22Rv1 (cell line): ENCODE data around the gene C1QTNF9.

Source experiments
- H3K27ac ChIP-seq: fragments of 450-650 bp; 2 replicates; pipeline ENCODE4 v1.5.1; 2017
- ZFX ChIP-seq: fragments of 450-650 bp; IDR thresholded peaks from 2 replicates; pipeline ENCODE4 v1.6.1; 2017; ENCODE audit warnings: antibody characterized with exemption, borderline replicate concordance
- TF ChIP-seq, protein P1 (sequence below): fragments of 450-650 bp; IDR thresholded peaks from 2 replicates; pipeline ENCODE4 v1.5.1; 2017; ENCODE audit warnings: mild to moderate bottlenecking

The C1QTNF9 gene

GRCh38 chr13:24270639-24271141 lies 38.7 kb upstream of the C1QTNF9 start:
- TF ChIP-seq, protein P1, sequence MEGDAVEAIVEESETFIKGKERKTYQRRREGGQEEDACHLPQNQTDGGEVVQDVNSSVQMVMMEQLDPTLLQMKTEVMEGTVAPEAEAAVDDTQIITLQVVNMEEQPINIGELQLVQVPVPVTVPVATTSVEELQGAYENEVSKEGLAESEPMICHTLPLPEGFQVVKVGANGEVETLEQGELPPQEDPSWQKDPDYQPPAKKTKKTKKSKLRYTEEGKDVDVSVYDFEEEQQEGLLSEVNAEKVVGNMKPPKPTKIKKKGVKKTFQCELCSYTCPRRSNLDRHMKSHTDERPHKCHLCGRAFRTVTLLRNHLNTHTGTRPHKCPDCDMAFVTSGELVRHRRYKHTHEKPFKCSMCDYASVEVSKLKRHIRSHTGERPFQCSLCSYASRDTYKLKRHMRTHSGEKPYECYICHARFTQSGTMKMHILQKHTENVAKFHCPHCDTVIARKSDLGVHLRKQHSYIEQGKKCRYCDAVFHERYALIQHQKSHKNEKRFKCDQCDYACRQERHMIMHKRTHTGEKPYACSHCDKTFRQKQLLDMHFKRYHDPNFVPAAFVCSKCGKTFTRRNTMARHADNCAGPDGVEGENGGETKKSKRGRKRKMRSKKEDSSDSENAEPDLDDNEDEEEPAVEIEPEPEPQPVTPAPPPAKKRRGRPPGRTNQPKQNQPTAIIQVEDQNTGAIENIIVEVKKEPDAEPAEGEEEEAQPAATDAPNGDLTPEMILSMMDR: no peak
- no peak for TF ChIP-seq ZFX
- no peak overlapping the region for H3K27ac ChIP-seq

- no peak overlapping the region for H3K27ac ChIP-seq
- TF ChIP-seq, protein P1: no peak
- no peak for TF ChIP-seq ZFX
Measured at GRCh38 chr13:24271231-24271600, 38.2 kb upstream of the C1QTNF9 start.

DNA sequence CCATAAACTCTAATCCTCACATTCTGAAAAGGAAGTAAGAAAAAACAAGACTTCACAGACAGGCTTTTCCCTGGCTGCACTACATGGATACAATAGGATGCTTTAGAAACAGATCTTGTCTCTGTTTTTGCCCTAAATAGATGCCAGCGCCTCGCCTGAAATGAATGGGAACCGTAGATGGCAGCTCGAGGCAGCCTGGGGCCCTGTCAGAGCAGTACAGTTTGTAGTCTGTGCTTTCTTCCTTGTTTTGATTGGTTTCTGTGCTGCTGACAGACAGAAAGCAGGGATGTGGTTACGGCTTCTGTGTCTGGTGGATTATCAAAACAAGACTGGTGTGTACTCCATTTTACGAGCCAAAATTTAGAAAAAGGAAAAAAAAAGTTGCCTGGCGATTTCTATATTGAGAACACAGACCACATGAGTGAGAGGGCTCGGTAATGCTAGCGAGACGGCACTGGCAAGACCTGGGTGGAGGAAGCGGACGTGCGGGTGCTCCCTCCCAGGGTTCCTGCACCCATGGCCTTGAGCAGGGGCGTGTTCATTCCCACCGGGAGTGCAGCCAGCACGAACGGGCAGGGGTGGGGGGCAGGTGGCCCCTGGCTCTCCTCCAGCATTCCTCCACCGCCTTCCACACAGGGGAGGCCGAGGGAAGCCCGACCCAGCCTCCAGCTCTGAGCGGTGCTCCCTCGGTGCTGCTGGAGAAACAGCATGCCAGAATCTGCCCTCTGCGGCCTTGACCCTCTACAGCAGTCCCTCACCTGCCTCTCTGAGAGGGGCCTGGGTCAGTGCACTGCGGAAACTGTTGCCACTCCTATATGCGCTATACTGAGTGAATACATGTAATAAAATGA lies 37.6 kb upstream of the C1QTNF9 start:
- H3K27ac ChIP-seq: no peak overlapping the region
- TF ChIP-seq ZFX: no peak
- TF ChIP-seq, protein P1: no peak

DNA sequence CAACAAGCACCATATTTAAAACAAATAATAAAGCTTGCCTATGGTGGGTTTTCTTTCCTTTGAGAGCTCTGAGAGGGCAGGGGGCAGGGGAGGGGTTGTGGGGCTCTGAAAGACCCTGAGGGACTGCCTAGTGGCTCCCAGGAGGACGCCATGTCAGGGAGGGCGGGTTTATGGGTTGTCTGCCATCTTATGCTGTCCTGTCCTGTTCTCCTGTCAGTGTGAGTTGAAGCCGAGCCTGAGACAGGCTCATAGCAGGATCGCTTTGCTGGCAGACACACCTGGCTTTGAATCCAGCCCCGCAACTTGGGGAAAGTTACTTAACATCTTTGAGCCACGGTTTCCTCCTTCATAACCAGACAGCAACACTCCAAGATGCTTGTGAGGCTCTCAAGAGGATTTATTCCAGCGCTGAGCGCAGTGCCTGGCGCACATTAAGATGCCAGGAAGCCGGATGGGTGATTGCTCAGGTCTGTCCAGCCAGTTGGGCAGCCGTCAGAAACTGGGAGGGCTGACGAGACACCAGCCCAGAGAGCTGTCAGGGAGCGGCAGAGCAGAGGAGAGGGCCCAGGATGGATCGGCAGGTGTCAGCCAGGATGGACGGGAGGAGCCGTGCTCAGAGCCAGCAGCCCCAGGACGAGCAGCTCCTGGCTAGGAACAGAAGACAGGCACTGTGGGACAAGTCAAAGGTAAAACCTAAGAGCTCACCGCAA lies 36.8 kb upstream of the C1QTNF9 start:
- TF ChIP-seq, protein P1: no peak
- TF ChIP-seq ZFX: no peak
- no peak overlapping the region for H3K27ac ChIP-seq

DNA sequence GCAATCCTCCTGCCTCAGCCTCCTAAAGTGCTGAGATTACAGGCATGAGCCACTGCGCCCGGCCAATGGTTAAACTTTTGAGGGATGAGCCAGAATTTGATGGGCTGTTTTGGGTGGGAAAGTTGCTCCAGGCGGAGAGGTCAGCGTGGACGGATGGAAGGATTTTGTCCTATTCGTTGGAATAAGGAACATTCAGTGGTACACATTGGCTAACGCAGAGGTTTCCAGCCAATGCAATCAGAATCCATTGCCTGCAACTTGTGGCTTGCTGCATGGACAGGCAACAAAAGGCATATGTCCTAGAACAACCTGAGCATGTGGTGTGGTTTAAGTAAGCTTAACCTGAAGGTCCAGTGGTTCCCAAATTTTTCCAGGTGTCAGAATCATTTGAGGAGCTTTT lies 35.5 kb upstream of the C1QTNF9 start:
- TF ChIP-seq, protein P1: no peak
- no peak for TF ChIP-seq ZFX
- no peak overlapping the region for H3K27ac ChIP-seq

DNA sequence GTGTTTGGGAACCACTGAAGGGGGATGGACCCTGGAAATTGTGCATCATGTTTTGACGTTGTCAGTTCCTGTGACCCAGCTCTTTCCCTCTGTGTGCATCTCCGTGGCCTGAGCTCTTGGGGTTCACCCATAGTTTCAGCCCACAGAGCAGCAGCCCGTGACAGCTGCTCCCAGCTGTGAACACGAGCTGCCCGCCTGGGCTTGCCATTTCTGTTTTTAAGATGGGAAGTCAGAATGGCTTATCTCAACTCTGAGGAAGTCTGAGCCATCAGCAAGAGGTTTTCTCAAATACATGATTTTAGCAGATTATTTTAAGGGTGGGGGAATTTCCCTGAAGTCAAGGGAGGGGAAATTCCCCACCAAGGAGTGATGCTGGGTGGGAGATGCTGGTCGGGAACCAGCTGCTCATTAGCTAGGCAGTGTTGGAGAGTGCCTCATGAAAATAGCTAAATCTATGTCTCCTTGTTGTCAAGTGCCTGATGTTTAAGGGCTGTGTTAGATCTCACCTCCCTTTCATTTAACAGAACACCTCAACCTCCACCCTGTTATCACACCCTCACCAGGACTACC lies 34.8 kb upstream of the C1QTNF9 start:
- TF ChIP-seq, protein P1: no peak
- no peak for TF ChIP-seq ZFX
- no peak overlapping the region for H3K27ac ChIP-seq

GRCh38 chr13:24275041-24275440 lies 34.3 kb upstream of the C1QTNF9 start:
- TF ChIP-seq, protein P1: no peak
- TF ChIP-seq ZFX: no peak

More at GRCh38 chr13:24275041-24275440, 34.3 kb upstream of the C1QTNF9 start:
- no peak overlapping the region for H3K27ac ChIP-seq
